GM19025 (cell line): ENCODE results near the gene CWC15.
A peak's percentile ranks its signal among the peaks of the same experiment; 100 is the strongest.
"Not testable (repeated sequence)": the region's sequence is repeated elsewhere in the genome, so short reads cannot be mapped to it uniquely, and the experiment has no call there.

Experiments
- ATAC-seq: cut with Tn5 transposase; IDR thresholded peaks from one replicate; pipeline ENCODE4 v1.9.1; 2021; ENCODE audit warnings: mild to moderate bottlenecking, low read depth, moderate library complexity; ENCODE audit not compliant: unreplicated experiment

CWC15 gene

DNA sequence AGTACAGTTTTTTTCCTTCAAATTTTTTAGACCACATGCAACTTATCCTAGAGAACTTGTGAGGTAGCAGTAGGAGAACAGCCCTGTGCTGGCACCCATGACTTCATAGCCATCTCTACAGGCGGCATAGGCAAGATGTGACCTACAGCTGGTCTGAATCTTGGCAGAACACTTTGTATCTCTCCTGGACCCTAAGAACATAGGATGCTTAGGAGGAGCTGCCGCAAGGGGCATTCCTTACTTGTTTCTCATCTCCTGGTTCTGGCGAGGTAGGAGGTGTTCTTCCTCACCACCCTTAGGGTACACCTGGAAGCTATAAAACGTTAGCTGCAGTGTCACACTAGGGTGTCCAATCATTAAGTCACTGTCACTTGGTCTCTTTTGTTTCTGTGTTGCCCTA, 16.4 kb downstream of the CWC15 start:
- no peak for ATAC-seq

DNA sequence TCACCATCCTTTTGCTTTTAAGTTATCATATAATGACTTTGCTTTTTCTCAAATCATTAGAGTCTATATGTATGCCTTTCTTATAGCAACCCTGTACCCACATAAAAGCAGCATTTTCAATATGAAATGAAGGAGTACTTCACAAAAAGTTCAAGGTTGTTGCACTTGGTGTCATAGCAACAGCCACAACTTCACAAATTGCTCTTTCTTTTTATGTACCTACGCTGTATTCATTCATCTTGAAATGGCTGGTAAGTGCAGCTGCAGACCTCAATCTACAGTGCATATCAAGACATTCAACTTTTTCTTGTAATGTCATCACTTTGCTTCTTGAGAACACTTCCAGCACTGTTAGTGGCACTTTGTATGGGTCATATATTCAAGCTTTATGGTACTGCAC, 18.6 kb downstream of the CWC15 start:
- ATAC-seq: no peak

DNA sequence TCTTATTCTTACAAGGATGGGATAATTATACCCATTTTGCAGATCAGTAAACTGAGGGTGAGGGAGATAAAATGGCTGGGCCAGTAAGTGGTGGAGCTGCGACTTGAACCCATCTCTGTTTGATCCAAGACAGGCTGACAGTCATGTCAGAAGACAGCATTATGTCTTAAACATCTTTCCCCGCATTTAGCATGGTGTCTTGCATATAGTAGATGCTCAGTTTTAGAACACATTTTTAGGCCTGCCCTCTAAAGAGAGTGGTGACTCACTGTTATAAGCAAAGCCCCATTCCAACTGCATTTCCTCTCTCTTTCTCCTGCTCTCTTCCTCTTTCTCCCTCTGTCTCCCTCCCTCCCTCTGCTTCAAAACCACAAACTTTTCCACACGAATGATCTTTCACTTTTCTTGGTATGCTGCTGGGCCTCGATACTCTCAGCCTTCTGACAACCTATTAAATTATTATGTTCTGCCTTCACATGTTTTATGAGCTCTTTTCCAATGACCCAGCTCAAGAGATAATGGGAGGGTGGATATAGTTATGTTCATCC, 25.2 kb downstream of the CWC15 start:
- no peak for ATAC-seq

DNA sequence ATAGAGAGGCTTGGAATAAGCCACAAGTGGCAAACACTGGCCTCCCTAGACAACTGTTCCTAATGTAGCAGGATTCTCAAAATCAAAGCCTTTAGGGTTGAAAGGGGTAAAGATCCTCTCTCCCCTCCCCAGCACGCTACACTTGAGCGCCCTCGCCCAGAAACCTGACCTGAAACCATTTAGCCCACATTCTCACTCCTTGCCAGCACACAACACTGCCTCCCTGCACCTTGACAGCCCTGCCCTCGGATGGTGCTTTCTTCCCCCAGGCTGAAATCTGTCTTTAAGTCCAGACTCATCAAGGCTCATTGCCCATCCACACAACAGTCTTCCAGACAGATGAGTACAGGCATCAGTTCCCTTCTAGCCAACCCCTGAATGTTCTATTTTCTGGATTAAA, 26.5 kb downstream of the CWC15 start:
- no peak for ATAC-seq

DNA sequence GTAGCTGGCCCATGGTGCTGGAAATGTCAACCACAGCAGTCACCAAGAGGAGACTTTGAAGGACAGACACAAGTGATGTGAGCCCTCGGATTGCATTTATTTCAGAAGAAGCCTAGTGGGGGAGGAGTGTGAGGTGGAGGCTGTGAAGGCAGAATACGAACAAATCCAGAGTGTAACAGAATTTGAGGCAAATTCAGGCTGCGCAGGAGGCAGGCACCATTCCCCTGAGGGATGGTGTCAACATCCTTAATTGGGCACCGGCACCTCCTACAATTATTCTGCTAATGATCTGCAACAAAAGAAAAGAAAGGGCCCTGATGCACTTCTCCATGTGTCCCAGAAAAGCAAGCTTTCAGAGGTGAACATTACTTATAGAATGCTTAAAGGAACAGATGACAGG, 32.2 kb downstream of the CWC15 start:
- no peak for ATAC-seq

DNA sequence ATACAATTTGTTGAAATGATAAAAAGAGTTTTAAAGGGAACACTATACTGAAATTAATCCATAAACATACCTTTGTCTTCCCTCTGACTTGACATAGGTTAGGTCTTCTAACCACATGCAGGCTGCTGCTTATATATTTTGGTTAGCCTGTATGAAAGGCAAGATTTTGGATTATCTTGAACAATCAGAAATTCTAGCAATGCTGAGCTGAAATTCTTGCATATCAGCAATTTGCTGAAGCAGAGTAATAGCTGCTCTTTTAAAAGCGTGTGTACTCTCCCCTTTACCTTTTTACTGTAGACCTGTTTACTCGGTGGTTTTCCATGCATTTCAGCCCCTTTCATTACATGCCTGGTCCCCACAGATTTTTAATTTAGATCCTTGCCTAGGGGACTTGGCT, 34.0 kb downstream of the CWC15 start:
- no peak for ATAC-seq

DNA sequence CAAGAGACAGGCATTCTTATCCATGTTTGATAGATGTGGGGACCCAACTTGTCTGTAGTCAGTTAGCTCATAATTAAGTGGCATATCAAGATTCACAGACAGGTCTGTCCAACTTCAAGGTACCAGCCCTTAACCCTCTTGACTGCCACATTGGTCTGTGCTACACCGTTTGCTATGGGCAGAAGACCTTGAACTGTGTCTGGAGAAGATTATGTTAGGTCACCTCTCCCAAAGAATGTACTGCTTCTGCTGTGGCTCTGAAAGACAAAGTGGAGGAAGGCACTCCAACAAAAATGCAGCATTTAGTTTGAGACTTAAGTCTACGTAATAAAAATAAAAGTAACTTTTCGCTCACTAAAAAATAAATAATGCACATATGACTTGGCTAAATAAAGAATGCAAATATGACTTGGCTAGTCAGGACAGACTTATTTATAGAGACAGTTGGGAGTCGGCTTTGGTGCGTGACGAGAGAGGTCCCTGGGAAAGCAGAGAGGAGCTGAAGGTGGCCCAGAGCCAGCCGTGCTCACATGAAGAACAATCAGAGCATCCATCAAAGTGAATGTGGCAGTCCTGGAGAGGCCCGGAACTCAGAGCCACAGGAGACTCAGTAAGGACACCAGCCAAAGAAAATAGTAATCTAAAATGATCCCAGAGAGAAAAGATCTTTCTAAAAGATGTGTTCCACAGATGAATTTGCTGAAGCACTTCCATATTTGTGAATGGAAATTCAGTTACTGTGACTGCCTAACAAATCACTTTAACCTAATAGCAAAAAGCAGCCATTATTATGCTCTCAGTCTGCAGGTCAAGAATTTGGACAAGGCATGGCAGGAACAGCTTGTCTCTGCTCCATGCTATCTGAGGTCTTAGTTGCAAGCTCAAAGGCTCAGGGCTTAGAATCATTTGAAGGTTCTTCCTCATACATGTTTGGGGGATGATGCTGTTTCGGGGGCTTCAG, 35.0 kb downstream of the CWC15 start:
- no peak for ATAC-seq

DNA sequence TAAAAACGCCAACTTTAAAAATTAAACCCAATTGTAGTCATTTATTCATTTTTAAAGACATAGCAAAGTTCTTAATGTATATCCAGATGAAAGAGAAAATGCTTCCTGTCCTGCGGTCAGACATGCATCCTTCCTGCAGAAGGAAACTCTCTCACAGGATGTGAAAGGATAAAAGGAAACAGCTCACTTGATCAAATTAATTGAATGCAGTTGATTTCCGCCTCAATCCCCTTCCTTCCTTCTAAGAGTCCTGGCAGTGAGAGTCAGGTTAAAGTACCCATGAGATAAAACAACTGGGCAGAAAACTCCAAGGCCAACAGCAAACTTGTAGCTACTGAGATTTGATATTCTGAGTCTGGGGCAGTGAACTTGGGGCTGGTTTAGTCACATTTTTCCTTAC, 38.5 kb downstream of the CWC15 start:
- no peak for ATAC-seq

DNA sequence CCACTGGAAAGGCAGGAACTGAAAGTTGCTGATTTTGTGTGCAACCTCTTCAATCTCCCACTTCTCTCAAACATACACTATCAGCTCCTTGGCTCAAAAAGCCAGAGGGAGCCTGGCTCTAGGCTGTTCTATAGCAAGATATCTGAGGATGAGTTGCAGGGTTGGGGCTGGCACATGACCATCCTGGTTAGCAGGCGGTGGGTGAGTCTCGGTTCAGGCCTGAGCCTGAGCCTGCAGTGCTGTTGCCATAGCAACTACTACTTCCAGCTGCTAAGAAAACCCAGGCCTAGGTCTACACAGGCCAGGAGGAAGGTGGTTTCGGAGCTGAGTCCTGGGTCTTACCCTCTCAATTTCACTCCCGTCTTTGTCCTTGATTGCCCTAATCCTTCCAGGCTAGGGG, 39.0 kb downstream of the CWC15 start:
- ATAC-seq: no peak

DNA sequence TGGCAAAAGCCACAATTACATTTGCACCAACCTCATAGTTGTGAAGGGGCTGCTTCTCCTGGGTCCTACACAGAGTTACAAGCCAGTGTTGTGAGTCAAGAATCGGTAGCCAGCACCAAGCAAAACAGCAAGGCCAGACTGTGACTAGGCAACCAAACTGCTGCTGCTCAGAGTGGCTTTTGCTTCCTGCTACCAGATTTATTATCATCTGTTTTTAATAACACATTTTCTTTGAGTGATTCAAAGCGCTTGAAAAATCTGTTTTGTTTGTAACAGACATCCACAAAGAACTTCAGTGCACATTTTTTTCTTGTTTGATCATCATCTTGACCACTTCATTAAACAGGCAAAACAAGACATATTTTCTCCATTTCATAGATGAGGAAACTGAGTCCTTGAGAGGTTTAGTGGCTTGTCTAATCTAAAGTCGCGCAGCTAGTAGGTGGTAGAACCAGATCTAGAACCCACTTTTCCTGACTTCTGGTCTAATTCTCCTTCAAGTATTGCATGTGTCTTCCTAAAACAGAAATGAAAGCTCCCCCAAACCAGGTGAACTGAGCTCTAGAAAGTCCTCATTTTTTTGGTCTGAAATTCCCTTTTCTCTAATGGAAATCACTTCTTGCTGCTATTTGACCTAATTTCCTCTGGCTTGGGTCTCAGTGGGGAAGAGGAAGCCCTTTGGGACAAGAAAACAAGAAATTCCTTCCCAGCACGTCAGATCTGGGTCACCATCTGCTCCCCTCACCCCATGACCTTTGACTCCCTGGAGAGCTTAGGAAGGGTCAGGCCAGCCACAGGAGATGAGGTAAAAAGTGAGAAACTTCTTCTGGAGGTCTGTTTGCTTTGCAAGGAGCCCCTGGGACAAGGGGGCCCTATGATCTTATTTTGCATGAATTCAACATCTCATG, 39.9 kb downstream of the CWC15 start:
- ATAC-seq: no peak

DNA sequence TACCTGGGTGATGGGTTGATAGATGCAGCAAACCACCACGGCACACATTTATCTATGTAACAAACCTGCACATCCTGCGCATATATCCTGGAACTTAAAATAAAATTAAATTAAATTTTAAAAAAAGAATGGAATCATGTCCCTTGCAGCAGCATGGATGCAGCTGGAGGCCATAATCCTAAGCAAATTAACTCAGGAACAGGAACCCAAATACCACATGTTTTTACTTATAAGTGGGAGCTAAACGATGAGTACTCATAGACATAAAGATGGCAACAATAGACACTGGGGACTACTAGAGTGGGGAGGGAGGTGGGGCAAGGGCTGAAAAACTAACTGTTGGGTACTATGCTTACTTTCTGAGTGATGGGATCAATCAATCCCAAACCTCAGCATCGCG, 40.9 kb downstream of the CWC15 start:
- ATAC-seq: no peak

DNA sequence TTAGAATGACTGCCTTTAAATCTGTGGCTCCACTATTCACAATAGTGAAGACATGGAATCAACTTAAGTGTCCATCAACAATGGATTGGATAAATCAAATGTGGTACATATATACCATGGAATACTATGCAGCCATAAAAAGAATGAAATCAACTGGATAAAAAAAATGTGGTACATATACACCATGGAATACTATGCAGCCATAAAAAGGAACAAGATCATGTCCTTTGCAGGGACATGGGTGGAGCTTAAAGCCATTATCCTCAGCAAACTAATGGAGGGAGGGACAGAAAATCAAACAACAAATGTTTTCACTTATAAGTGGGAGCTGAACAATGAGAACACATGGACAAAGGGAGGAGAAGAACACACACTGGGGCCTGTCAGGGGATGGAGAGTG, 41.3 kb downstream of the CWC15 start:
- ATAC-seq: not testable (repeated sequence)

DNA sequence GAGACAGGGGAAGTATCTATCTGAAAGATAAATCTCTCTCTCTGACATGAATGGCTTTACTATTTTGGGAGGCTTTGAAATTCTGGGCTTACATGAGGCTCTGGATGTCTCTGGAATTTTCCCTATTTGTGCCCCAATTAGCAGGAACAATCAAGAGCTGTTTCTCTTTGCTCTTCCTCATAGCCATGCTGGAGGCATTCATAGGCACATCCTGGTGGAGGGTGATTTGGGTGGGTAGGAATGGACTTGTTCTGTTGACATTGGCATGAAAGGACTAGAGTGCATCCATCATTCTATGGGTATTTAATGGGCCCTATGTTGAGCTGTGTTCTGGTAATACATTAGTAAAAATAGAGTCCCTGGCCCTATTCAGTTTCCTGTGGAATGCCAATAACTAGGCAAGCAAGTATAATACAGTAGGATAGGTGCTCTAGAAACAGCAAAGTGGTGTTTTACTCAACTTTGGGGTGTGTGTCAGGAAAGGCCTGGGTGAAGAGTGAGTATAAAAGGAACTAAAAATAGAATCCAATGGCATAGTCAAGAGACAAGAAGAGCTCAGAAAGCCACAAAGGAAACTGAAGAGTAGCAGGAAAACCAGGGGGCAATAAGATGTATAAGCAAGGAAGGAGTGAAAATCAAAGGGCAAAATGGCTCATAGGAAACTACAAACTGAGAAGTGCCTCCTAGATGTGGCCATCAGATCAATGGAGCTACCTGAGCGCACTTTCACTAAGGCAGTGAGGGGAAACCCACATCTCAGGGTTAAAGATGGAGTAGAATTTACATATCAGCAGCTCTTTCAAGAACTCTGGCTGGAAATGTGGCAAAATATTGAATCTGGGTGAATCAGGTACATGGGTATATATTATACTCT, 45.0 kb downstream of the CWC15 start:
- ATAC-seq: no peak

DNA sequence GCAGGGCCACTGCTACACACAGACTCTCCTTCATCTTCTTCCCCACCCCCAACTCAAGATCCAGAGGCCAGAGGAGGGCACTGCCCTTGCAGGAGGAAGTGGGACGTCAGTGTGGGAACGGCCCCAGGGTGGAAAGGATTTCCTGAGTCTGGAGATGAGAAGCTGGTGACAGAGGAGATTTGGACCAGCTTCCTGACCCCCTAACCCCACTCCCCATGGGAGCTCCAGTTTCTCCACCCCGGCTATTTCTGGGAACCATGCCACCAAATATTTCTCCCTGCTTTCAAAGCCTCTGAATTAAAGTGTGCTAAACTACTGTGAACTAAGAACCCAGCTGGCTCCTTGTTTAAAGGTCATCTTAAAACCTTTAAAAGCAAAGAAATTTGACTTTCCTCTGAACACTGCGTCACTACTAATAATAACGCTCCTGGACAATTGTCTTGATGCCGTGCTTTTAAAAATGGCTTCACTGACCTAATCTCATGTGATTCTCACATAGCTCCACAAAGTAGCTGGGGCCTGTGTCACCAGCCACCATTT, 46.6 kb downstream of the CWC15 start:
- ATAC-seq: no peak

DNA sequence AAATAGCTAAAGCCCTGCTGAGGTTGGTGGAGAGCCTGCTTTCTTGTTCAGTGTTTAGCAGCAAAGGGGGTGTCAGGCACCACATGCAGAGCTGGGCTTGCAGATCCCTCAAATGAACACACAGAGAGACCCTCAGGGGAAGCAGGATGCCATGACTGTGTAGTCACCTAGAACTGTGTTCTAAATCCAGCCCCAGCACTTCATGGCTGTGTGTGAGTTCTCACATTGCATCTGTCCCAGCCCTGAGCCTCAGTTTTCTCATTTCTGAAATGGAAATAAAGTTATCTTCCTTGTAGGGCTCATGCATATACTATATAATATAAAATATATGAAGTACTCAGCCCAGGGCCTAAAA, 47.1 kb downstream of the CWC15 start:
- ATAC-seq: no peak

DNA sequence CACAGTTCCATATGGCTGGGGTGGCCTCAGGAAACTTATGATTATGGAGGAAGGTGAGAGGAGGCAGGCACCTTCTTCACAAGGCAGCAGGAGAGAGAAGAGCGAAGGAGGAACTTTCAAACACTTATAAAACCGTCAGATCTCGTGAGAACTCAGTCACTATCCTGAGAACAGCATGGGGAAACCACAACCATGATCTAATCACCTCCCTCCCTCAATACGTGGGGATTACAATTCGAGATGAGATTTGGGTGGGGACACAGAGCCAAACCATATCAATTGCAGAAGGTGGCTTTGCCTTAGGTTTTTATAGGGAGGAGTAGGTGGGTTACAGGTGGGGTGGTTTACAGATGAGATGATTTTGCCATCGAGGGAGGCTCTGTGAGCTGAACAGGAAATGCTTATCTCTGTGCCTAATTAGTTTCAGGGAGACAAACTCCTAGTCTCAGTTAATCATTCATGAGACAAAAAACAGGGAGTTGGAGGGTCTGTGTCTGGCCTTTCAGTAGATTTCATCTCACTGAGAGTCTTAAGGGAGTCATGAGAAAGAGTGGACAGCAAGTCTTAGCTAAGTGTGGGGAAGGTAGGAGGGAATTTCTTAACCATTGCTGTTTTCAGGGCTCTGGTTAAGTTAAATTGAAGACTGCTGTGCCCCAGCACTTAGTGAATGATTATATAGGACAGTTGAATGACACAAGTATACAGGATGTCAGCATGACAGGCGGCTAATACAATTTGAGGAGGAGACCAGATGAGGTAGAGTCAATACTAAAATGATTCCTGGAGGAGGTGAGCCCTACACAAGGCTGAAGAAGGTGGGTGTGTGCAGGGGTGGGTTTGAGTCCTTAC, 47.7 kb downstream of the CWC15 start:
- peak; percentile 65 for ATAC-seq

DNA sequence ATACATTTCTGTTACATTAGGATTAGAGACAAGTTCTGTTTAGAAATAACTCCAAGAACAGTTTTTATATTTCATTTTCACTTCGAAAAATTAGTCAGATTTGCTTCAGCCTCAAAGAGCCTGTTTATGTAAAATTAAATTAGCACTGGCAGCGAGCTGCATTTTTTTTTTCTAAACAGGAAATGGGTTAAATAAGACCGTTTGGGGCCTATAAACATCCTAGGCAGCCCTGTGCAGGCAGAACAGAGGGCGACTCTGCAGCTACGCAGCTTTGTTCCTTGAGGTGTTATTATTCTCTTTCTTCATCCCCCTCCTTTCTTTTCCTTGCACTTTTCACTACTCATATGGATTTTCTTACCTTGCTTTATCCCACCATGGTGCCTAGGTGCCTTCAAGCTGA, 48.7 kb downstream of the CWC15 start:
- ATAC-seq: no peak

DNA sequence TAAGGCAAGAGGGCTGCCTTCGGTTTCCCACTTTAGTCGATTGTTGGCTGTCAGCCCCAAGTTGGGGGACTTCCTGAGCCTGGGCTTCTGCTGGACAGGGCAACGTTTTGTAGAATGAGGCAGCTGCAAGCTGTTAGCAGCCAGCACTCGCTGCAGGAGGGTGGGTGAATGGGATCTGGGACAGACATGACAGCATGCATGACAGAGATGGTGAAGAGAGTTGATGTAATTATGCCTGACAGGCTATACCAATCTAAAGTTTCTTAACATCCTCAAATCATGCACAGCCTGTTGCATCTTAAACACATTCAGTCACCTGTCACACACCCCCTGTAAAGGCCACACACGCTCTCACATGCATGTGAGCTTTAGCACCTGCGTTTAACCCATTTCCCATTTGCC, 49.2 kb downstream of the CWC15 start:
- ATAC-seq: no peak

DNA sequence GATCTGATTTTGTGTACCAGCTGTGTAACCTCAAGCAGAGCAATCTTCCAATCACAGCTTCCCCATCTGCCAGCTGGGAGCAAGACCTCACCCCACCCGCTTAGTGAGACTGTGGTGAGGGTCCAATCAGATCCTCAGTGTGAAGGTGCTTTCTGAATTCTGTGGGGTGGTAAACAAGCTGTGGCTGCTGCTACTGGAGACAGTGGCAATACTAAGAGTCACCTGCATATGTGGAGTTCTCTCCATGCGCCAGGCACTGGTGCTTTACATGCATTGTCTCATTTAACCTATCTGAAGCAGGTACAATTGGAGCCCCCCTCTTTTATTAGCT, 50.4 kb downstream of the CWC15 start:
- ATAC-seq: no peak
